HepG2 (cell line): ENCODE measurements around the gene H3-3A. TPM values are rescaled to one million over a fixed set of nuclear protein-coding genes. Genes with fewer than 3 reads are reported as not detected.

Experiments used
- HNRNPK ChIP-seq: fragments of 200-400 bp; formaldehyde crosslinking; IDR thresholded peaks from 2 replicates; pipeline ENCODE4 v1.6.1; 2018; ENCODE audit warnings: low read length, low read depth, moderate library complexity, mild to moderate bottlenecking; ENCODE audit not compliant: poor library complexity, severe bottlenecking
- MAZ ChIP-seq, 2 experiments: sonication (generic) in 1 of 2; formaldehyde crosslinking in 1 of 2; IDR thresholded peaks; 2 replicates each; pipeline versions ENCODE4 v1.5.0 to v1.6.1; 2012 to 2020; ENCODE audit warnings: low read depth in 2 of 2, mild to moderate bottlenecking in 2 of 2, borderline replicate concordance in 1 of 2, improper control_type of control experiment in 1 of 2, low read length in 1 of 2, missing genetic modification reagents in 1 of 2, moderate library complexity in 1 of 2
- RBFOX2 ChIP-seq: fragments of 200-400 bp; formaldehyde crosslinking; IDR thresholded peaks from 2 replicates; pipeline ENCODE4 v1.6.1; 2017; ENCODE audit warnings: low read depth, mild to moderate bottlenecking, low read length
- SP5 ChIP-seq: IDR thresholded peaks from 2 replicates; pipeline ENCODE4 v1.6.1; 2016; ENCODE audit warnings: low read depth, borderline replicate concordance
- TGIF2 ChIP-seq: IDR thresholded peaks from 2 replicates; pipeline ENCODE4 v1.6.1; 2016; ENCODE audit warnings: control low read depth, missing compliant biosample characterization
- U2AF2 ChIP-seq: fragments of 200-400 bp; formaldehyde crosslinking; IDR thresholded peaks from 2 replicates; pipeline ENCODE4 v1.6.1; 2017; ENCODE audit warnings: low read depth, mild to moderate bottlenecking, low read length
- ZNF121 ChIP-seq: sonication (generic); formaldehyde crosslinking; IDR thresholded peaks from 2 replicates; pipeline ENCODE4 v1.5.0; 2020; ENCODE audit warnings: mild to moderate bottlenecking, missing genetic modification reagents
- ZNF773 ChIP-seq: sonication (generic); formaldehyde crosslinking; IDR thresholded peaks from 2 replicates; pipeline ENCODE4 v1.4.0; 2020; ENCODE audit warnings: missing genetic modification reagents, borderline replicate concordance
- polyA plus RNA-seq, 8 experiments: library from polyadenylated mRNA; depleted of rRNA in 3 of 8; stranded (reverse) in 7 of 8; unstranded in 1 of 8; fragments of >200 nt; fragmentation: Illumina TruSeq in 4 of 8; extraction: Trizol in 4 of 8; gene quantifications; 2 replicates each; pipeline versions ENCODE4 v1.2.1 to v1.2.3, GENCODE V29; 2011 to 2016; ENCODE audit warnings: low read depth in 4 of 8, missing spikeins in 1 of 8, mixed read lengths in 1 of 8; ENCODE audit not compliant: insufficient read depth in 1 of 8
- total RNA-seq, 5 experiments: library from RNA; depleted of rRNA; stranded (reverse); fragments of >200 nt; fragmentation: Illumina TruSeq; extraction: Trizol; gene quantifications; 2 replicates each; pipeline ENCODE4 v1.2.3, GENCODE V29; 2016; ENCODE audit warnings: low read depth in 1 of 5
- TF ChIP-seq, protein P1 (sequence below): sonication (generic); formaldehyde crosslinking; IDR thresholded peaks from 2 replicates; pipeline ENCODE4 v1.4.0; 2020; ENCODE audit warnings: missing genetic modification reagents
- TF ChIP-seq, protein P2 (sequence below): sonication (generic); formaldehyde crosslinking; IDR thresholded peaks from 2 replicates; pipeline ENCODE4 v1.4.0; 2020; ENCODE audit warnings: missing genetic modification reagents
- TF ChIP-seq, protein P3 (sequence below): sonication (generic); formaldehyde crosslinking; conservative IDR thresholded peaks from 2 replicates; pipeline ENCODE4 v1.8.0; 2022; ENCODE audit warnings: mild to moderate bottlenecking, moderate library complexity, missing genetic modification reagents

H3-3A gene
- total and polyA plus RNA-seq, 2 of the 13 experiments (the other 11 are each of a cell fraction or from before 2014, with no cell fraction given), result 221 to 320 TPM

DNA sequence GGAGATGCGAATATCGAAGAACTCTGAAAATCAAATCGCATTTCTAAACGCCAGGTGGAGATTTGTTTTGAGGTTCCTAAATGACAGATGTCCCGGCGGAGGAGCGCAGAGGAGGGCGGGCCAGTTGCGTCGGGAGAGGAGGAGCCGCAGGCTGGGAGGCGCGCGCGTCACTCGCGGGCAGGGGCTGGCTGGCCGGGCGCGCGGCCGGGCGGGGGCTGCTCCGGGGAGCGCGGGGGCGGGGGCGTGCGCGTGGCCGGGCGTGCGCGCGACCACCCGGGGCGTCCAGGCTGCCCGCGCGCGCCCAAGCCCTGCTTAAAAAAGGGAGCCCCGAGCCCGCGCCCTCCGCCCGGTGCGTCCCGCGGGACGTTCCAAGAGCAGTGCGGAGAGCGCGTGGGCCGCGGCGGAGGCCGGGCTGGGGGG is 47.3 kb downstream of the H3-3A start (continued):
- TF ChIP-seq ZNF773 (CRISPR knock-in tag) (no peak), ZNF121 (0 out of 2 replicates have a peak, but pooled peaks have one; percentile 11), U2AF2 (no peak), SP5 (CRISPR knock-in tag) (peak; percentile 60), MAZ (IDR thresholded peaks at IDR 0.05; ENCODE audit: borderline replicate concordance, low read depth, low read length) (no peak), MAZ (CRISPR knock-in tag; IDR thresholded peaks at IDR 0.05; ENCODE audit: low read depth) (peak; percentile 41; the same call in 1 of the 2 replicates), RBFOX2 (peak; percentile 54; the same call in 1 of the 2 replicates), HNRNPK (no peak), TGIF2 (CRISPR knock-in tag) (0 out of 2 replicates have a peak, but pooled peaks have one; percentile 10)
- TF ChIP-seq, protein P1, sequence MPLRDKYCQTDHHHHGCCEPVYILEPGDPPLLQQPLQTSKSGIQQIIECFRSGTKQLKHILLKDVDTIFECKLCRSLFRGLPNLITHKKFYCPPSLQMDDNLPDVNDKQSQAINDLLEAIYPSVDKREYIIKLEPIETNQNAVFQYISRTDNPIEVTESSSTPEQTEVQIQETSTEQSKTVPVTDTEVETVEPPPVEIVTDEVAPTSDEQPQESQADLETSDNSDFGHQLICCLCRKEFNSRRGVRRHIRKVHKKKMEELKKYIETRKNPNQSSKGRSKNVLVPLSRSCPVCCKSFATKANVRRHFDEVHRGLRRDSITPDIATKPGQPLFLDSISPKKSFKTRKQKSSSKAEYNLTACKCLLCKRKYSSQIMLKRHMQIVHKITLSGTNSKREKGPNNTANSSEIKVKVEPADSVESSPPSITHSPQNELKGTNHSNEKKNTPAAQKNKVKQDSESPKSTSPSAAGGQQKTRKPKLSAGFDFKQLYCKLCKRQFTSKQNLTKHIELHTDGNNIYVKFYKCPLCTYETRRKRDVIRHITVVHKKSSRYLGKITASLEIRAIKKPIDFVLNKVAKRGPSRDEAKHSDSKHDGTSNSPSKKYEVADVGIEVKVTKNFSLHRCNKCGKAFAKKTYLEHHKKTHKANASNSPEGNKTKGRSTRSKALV (CRISPR knock-in tag), result 0 out of 2 replicates have a peak, but pooled peaks have one; percentile 5
- TF ChIP-seq, protein P2, sequence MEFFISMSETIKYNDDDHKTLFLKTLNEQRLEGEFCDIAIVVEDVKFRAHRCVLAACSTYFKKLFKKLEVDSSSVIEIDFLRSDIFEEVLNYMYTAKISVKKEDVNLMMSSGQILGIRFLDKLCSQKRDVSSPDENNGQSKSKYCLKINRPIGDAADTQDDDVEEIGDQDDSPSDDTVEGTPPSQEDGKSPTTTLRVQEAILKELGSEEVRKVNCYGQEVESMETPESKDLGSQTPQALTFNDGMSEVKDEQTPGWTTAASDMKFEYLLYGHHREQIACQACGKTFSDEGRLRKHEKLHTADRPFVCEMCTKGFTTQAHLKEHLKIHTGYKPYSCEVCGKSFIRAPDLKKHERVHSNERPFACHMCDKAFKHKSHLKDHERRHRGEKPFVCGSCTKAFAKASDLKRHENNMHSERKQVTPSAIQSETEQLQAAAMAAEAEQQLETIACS (CRISPR knock-in tag), result peak; percentile 87
- TF ChIP-seq, protein P3, sequence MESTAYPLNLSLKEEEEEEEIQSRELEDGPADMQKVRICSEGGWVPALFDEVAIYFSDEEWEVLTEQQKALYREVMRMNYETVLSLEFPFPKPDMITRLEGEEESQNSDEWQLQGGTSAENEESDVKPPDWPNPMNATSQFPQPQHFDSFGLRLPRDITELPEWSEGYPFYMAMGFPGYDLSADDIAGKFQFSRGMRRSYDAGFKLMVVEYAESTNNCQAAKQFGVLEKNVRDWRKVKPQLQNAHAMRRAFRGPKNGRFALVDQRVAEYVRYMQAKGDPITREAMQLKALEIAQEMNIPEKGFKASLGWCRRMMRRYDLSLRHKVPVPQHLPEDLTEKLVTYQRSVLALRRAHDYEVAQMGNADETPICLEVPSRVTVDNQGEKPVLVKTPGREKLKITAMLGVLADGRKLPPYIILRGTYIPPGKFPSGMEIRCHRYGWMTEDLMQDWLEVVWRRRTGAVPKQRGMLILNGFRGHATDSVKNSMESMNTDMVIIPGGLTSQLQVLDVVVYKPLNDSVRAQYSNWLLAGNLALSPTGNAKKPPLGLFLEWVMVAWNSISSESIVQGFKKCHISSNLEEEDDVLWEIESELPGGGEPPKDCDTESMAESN, result 0 out of 2 replicates have a peak, but pooled peaks have one; percentile 47
